HCT116 (cell line): ENCODE measurements around the gene TFIP11.

Source experiments
- CEBPB ChIP-seq: IDR thresholded peaks from 2 replicates; pipeline ENCODE4 v1.6.1; 2012; ENCODE audit warnings: low read depth
- EZH2 ChIP-seq: fragments of 200-600 bp; sonication (generic); IDR thresholded peaks from 2 replicates; pipeline ENCODE4 v1.6.1; 2017; ENCODE audit warnings: antibody characterized with exemption, mixed run types
- EZH2phosphoT487 ChIP-seq: fragments of 200-600 bp; IDR thresholded peaks from 2 replicates; pipeline ENCODE4 v1.6.1; 2018; ENCODE audit warnings: antibody characterized with exemption, borderline replicate concordance
- JUND ChIP-seq: IDR thresholded peaks from 2 replicates; pipeline ENCODE4 v1.6.1; 2012
- POLR2A ChIP-seq: IDR thresholded peaks from 2 replicates; pipeline ENCODE4 v1.7.0; 2011; ENCODE audit warnings: borderline replicate concordance; ENCODE audit not compliant: insufficient read depth, insufficient read length; ENCODE audit errors: extremely low read depth
- RAD21 ChIP-seq: IDR thresholded peaks from 2 replicates; pipeline ENCODE4 v1.6.1; 2012; ENCODE audit warnings: low read depth, mild to moderate bottlenecking
- SIN3A ChIP-seq: IDR thresholded peaks from 2 replicates; pipeline ENCODE4 v1.6.1; 2012; ENCODE audit warnings: low read depth
- YY1 ChIP-seq: IDR thresholded peaks from 2 replicates; pipeline ENCODE4 v1.6.1; 2011; ENCODE audit warnings: low read length, low read depth, moderate library complexity, mild to moderate bottlenecking; ENCODE audit not compliant: insufficient replicate concordance; ENCODE audit errors: extremely low read depth
- TF ChIP-seq, protein P1 (sequence below), 3 experiments: fragments of 200-600 bp in 1 of 3; sonication (generic) in 1 of 3; IDR thresholded peaks in 2 of 3; conservative IDR thresholded peaks in 1 of 3; 2 replicates each; pipeline ENCODE4 v1.5.1; 2012 to 2017; ENCODE audit warnings: low read depth in 2 of 3, low read length in 2 of 3, antibody characterized with exemption in 1 of 3, borderline replicate concordance in 1 of 3, control low read depth in 1 of 3, mild to moderate bottlenecking in 1 of 3, mixed read lengths in 1 of 3, mixed run types in 1 of 3, moderate library complexity in 1 of 3; ENCODE audit not compliant: insufficient read depth in 1 of 3
- TF ChIP-seq, protein P2 (sequence below): IDR thresholded peaks from 2 replicates; pipeline ENCODE4 v1.6.1; 2012
- TF ChIP-seq, protein P3 (sequence below): IDR thresholded peaks from 2 replicates; pipeline ENCODE4 v1.6.1; 2012

DNA sequence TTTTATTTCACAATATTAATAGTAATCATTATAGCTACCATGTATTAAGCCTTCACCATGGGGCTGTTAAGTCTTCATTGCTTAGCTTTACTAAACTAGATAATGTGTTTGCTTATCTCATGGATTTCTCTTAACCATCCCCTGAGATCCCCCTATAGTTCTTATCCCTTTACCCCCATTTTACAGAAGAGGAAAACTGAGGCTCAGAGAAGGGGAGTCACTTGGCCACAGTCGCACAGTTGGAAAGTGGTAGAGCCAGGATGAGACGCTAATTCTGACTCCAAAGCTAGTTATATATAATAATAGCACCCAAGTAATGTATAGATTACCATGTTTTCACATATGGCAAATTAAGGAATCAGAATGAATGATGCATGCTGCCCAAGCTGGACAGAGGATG is 9.7 kb upstream of the TFIP11 start:
- TF ChIP-seq, protein P1, sequence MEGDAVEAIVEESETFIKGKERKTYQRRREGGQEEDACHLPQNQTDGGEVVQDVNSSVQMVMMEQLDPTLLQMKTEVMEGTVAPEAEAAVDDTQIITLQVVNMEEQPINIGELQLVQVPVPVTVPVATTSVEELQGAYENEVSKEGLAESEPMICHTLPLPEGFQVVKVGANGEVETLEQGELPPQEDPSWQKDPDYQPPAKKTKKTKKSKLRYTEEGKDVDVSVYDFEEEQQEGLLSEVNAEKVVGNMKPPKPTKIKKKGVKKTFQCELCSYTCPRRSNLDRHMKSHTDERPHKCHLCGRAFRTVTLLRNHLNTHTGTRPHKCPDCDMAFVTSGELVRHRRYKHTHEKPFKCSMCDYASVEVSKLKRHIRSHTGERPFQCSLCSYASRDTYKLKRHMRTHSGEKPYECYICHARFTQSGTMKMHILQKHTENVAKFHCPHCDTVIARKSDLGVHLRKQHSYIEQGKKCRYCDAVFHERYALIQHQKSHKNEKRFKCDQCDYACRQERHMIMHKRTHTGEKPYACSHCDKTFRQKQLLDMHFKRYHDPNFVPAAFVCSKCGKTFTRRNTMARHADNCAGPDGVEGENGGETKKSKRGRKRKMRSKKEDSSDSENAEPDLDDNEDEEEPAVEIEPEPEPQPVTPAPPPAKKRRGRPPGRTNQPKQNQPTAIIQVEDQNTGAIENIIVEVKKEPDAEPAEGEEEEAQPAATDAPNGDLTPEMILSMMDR (IDR thresholded peaks at IDR 0.05 in 2 of 3, conservative IDR thresholded peaks at IDR 0.05 in 1 of 3; ENCODE audit: borderline replicate concordance in 1 of 3, insufficient read depth in 1 of 3, low read depth in 2 of 3, low read length in 2 of 3), result no peak
- TF ChIP-seq RAD21 (no peak), JUND (no peak), EZH2 (no peak), SIN3A (no peak), POLR2A (no peak), CEBPB (no peak), EZH2phosphoT487 (no peak), YY1 (no peak)
- TF ChIP-seq, protein P2, sequence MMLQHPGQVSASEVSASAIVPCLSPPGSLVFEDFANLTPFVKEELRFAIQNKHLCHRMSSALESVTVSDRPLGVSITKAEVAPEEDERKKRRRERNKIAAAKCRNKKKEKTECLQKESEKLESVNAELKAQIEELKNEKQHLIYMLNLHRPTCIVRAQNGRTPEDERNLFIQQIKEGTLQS, result no peak
- TF ChIP-seq, protein P3, sequence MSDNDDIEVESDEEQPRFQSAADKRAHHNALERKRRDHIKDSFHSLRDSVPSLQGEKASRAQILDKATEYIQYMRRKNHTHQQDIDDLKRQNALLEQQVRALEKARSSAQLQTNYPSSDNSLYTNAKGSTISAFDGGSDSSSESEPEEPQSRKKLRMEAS, result no peak
